GM18502 (cell line): Measurements from ENCODE around the gene PEX11B.

Source experiments
- ATAC-seq: cut with Tn5 transposase; IDR thresholded peaks from one replicate; pipeline ENCODE4 v1.9.1; 2021; ENCODE audit warnings: mild to moderate bottlenecking; ENCODE audit not compliant: unreplicated experiment, poor library complexity

PEX11B gene

DNA sequence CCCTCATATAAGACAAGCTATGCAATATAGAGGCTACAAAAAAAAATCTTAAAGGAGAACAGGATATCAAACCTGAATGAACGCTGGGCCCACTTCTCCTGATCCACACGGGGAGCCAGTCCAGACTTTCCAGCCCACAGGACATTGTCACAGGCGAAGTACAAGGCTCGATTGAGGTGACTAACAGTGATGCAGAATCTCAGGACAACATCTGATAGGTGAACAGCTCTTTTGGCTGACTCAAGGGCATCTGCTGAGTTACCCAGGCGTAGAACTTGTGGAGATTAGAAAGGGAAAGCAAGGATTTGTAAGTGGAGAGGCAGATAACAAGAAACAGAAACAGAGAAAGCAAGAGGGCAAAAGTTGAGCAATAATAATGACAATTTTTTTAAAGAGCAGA is 1.8 kb downstream of the PEX11B start:
- no peak for ATAC-seq

DNA sequence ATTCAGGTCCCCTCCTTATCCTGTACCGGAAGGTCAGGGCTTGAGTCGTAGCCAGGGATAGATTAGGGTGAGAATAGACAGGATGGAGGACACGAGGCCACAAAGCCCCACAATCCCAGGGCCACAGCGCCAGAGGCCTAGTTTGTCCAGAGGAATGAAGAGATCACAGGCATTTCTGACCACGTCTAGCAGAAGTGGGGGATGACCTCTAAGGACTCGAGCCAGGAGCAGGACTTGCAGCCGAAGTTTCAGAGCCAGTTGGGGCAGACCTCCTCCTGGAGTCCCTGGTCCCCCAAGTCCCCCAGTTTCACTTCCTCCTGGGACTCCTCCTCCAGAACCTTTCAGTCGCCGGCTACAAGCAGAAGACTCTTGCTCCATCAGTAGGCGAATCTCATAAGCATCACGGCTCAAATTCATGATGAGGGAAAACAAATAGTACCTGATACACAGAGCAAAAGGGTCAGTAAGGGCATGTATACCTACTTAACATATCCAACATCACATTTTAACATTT is 6.3 kb downstream of the PEX11B start:
- no peak for ATAC-seq

GRCh38 chr1:145908653-145909052 is 9.9 kb downstream of the PEX11B start:
- no peak for ATAC-seq

DNA sequence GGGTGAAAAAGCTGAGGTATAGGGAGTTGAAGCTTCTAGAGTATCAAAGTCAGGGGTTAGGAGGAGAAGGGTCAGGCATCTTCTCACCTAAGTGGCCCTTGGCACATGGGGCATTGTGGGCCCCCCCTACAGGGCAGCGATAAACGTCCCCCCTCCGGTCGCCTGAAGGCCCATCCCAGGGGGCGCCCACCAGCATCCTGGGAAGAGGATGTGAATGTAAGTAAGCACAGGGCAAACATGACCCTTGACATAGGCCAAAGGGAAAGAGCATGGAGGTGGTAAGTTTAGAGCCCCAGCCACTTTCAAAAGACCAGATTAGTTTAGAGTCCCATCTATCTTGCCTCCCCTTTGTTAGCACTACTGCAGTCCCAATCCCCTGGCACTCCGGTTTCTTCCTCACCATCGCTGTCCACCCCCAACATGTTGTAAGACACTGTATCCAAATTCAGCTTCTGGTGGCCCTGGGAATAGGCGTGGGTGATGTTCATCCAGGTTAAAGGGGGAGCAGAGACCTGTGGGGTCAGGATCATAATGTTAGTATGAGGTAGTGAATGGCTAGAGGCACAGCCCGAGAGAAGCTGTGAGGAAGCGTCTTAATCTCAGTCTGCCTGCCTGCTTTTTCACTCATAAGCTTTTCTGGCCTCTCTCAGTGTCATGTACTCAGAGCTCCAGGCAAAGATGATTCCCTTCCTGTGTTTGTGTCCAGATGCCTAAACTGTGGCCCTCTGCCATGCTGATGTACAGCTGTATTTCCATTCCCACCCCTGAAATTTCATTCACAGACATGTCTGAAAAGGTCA is 11.4 kb downstream of the PEX11B start:
- no peak for ATAC-seq

DNA sequence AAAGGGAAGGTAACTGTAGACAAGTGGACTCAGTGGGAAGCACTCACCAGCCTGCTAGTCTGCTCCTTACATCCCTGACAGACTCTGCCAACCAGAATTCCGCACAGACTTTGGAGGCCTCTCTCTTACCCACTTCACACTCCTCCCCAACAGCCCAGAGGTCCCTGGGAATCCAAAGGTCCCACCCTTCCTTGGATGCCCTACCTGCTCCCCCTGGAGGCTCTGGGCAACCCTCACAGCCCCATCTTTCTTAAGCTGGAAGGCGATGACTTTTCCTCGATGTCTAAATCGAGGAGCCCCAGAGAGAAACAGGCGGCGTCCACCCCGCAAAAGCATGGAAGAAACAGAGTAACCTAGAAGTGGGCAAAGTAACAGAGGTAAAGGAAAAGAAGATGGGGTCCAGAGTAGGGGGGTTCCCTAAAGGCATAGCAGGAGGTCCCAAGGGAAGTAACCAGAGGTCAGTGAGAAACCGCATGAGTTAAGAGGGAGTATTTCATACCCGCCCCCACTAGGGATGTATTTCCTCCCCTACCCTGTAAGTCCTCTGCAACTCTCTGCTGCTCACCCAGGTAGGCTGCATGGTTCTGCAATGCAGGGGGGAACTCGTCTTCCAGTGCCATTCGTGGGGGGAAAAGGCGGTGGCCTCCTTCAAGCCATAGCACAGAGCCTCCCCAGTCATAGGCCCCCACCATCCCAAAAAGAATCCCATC is 17.1 kb downstream of the PEX11B start:
- no peak for ATAC-seq

DNA sequence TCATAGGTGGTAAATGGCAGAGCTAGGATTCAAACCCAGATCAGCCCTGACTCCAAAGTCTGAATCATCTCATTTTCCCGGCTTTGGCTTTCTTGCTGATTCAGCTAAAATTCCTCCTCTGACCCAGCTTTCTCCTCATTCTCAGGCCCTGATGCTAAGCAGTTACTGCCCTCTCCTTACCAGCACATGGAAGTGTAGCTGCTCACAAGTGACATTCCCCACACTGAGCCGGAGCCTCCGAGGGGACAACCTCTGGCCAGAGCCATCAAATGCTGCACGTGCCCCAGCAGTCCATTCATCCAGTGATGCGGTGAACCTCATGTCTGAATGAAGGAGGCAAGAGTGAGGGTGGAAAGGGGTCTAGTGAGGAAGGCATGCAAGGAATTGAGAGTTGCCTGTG is 19.8 kb downstream of the PEX11B start:
- no peak for ATAC-seq

GRCh38 chr1:145897969-145898368 is 20.5 kb downstream of the PEX11B start:
- ATAC-seq = no peak

DNA sequence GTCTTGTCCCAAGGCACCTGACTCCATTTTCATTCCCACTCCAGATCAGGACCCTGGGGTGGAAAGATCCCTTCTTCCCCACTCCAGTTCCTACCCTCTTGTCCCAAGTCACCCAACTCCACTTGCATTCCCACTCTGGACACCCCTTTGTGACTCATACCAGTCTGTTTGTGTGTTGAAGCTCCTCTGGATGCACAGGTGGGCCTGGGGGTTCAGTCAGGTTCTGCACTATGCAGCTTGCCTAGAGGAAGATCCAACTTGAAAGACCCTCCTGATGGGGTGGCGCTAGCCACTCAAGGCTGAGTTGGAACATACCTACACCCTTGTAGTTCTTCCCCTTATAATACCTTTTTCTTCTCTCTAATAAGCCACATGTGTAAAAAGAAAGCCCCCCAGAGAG is 23.0 kb downstream of the PEX11B start:
- no peak for ATAC-seq

GRCh38 chr1:145893306-145894055 is 25.0 kb downstream of the PEX11B start:
- ATAC-seq = no peak

- no peak for ATAC-seq
These were observed 25.9 kb downstream of the PEX11B start for GRCh38 chr1:145892486-145893087.

DNA sequence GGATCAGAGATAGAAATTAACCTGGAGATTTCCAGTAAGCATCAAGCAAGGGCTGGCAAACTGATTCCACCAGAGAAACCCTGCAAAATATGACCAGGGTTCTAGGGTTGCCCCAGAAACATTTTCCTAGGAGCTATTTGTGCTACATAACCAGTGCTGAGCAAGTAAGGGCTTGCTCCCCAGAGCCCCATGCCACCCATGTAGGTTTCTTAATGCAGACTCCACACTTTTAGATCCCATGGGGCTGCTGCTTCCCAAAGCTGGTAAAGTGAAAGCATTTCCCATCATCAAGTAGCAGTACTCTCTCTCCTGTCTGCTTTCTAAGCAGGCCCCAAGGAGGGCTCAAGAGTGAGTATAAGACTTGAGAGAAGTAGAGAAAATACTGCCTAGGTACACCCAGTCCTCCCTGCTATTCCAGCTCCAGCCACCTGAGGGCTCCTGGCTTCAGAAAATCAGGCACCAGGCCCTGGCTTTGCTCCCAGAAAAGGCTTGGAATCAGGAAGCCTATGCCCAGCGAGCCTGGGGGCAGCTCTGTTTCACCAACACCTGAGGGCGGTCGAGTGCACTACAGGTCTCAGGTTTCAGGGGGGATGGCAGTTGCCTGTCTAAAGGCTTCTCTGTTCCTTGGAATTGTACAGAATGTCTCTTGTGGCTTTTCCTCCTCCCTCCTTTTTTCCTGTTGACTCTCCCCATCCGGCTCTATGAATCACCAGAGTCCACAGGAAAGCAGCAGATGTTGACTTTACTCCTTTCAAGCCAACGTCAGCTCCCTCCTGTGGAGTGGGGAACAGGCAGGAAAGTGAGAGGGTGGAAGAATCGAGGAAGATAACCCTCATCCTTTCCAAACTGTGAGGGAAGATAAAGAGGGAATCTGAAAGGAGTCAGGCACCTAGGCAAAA is 26.7 kb downstream of the PEX11B start:
- ATAC-seq = no peak

- ATAC-seq = no peak
These were observed 27.4 kb downstream of the PEX11B start for GRCh38 chr1:145891143-145891542.

DNA sequence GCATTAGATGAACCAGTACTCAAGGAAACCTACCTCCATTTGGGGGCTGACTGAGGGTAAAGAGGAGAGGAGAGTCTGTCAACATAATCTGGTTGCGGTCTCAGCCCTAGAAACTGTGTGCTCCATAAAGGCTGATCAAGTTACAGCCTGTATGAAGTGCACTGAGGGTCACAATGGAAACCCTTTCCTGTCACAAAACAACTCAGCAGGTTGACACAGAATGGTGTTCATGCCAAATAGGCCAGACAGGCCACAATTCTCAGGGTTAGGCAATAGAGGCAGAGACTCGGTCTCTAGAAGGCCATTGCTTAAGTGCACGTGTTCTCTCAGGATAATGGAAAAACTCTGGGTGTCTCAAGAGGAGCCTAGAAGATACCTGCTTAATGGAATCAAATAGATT is 28.8 kb downstream of the PEX11B start:
- ATAC-seq = no peak

- ATAC-seq = no peak
These were observed 30.9 kb downstream of the PEX11B start for GRCh38 chr1:145887631-145888030.

- no peak for ATAC-seq
These were observed 31.7 kb downstream of the PEX11B start for GRCh38 chr1:145886816-145887215.

DNA sequence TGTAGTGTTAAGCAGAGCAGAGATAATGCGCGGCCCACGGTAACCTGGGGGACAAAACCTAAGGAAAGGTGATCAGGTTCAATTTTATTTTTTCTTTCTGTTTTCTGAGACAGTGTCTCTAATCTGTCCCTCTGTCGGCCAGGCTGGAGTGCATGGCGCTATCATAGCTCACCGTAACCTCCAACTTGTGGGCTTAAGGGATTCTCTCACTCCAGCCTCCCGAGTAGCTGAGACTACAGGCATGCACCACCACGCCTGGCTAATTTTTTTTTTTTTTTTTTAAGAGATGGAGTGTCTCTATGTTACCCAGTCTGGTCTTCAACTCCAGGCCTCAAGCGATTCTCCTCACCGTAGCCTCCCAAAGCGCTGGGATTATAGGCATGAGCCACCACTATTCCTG is 32.1 kb downstream of the PEX11B start:
- no peak for ATAC-seq

DNA sequence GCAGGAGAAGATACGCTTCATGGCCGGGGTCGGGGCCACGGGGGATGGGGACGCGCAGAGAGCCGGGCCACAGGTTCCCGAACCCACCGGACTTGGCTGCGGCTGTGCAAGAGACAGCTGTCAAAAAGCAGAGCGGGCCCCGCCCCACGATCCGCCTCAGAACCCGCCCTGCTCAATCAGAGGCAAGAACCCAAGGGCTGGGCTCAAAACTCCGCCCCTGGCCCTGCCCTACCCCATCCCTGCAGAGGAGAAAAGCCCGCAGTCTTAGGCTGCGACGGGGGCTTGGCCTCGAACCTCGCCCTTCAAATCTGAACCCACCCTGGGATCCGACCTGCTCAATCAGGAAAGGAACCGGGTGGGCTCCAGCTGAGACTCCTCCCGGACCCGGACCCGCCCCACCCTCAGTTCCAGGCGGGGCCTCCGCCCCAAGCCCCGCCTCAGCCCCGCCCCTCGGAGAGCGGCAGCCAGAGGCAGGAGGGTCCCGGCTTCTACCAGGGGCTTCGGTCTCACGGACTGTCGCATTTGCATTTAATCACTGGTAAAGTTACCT is 32.7 kb downstream of the PEX11B start, which contains the start of gene ANKRD35:
Gene ANKRD35, minus strand, starts transcription at position 129 of the 550 bp plus-strand sequence. Its CDS starts 108 bp downstream, at position 21.
- peak; percentile 100 for ATAC-seq

DNA sequence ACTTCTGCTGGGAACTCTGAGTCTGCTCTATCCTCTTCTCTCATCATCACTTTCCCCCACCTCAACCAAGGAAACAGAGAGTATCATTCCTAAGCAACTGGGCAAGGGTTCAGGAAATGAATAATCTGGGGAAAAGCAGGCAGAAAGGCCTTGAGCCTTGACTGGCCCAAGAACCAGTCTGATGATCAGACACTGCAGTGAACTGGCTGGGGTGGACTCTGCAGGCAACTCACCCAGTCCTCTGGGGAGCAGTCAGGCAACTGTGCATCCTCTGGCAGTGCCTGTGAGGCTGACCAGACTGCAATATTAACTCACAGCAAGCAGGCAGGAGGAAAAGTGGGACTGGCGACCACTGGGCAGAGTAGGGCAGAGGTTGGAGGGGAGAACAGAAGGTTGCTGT is 33.8 kb downstream of the PEX11B start:
- ATAC-seq = no peak

GRCh38 chr1:145879775-145880174 is 38.7 kb downstream of the PEX11B start:
- ATAC-seq = no peak
